GM23248 (cell line): ENCODE measurements around the gene CSTF2T.

Experiments
- EZH2 ChIP-seq: fragments of 200-600 bp; sonication (generic); IDR thresholded peaks from 2 replicates; pipeline ENCODE4 v1.6.1; 2018; ENCODE audit warnings: antibody characterized with exemption, mild to moderate bottlenecking; ENCODE audit not compliant: insufficient read depth, poor library complexity, severe bottlenecking
- EZH2phosphoT487 ChIP-seq: fragments of 200-600 bp; sonication (generic); IDR thresholded peaks from 2 replicates; pipeline ENCODE4 v1.6.1; 2018; ENCODE audit warnings: antibody characterized with exemption, moderate library complexity, mild to moderate bottlenecking, low read depth; ENCODE audit not compliant: insufficient read depth

DNA sequence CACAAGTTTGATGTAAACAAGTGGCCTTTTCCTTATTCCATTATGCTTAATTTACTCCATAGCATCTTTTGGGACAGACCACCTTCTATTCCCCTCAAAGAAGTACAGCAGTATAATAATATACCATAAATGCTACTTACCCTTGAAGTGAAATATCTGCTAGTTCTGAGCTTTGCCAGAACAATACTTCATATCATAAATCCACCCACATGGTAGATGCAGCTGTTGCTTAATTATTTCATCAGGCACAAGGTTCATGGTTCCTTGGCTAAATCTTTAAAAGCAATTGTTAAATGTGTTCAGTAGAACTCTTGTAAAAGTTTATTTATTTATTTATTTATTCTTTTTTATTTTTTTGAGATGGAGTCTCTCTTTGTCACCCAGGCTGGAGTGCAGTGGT is 32.9 kb downstream of the CSTF2T start:
- no peak for TF ChIP-seq EZH2
- no peak for TF ChIP-seq EZH2phosphoT487
